ENCODE measurements around the gene TMPO.
"Not testable (repeated sequence)": the region's sequence is repeated elsewhere in the genome, so short reads cannot be mapped to it uniquely, and the experiment has no call there.

TMPO gene

DNA sequence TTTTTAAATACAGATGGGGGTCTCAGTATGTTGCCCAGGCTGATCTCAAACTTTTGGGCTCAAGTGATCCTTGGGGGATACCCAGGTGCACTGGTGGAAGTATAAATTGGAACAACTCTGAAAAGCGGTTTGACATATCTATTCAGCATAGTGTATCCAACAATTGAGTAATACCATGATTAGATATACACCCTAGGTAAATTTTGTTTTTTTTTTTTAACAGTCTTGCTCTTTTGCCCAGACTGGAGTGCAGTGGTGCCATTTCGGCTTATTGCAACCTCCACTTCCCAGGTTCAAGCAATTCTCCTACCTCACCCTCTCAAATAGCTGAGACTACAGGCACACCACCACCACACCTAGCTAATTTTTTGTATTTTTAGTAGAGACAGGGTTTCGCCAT is 46.5 kb downstream of the TMPO start:
- DNase-seq (ENCODE audit: low read depth, low spot score) = no peak

DNA sequence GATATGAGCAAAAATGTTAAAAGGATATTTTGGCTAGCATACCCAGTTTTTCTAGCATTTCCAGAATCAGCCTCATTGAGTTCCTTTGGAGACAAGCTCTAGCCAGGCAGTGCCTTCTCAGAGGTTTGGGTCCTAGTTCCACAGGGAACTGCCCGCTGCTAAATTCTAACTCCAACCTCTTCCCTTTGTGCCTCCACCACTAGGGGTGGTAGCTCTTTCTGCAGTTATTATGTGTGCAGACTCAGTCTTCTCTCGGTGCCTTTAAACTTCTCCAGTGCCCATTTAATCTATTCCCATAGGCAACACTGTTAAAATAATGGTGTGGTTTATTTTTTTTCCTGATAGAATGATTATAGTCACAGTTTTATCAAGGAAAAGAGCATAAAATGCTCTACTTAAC is 56.6 kb downstream of the TMPO start:
- H3K4me3 ChIP-seq (ENCODE audit: low read length) = no peak overlapping the region
- no peak for DNase-seq (ENCODE audit: low read depth, low spot score)

More for the DNA sequence above, 46.5 kb downstream of the TMPO start:
- no peak overlapping the region for H3K4me3 ChIP-seq (ENCODE audit: low read length)

DNA sequence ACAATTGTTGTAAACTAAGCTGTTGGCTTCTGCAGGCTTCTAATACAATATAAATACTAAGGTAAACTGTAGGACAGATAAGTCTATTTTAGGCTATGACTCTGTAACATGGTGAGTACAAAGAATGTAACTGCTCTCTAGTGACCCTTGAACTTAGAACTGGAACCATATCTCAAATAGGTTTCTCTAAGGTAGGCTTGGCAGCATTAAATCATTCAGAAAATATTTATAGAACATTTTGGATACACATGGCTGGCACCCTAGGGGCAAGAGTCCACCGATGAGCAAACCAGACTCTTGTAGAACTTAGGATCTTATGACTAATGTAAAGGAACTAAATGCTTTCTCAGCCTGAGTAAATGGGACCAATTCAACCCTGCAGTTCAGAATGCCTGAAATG is 58.7 kb downstream of the TMPO start:
- no peak for DNase-seq (ENCODE audit: low read depth, low spot score)
- no peak overlapping the region for H3K4me3 ChIP-seq (ENCODE audit: low read length)

DNA sequence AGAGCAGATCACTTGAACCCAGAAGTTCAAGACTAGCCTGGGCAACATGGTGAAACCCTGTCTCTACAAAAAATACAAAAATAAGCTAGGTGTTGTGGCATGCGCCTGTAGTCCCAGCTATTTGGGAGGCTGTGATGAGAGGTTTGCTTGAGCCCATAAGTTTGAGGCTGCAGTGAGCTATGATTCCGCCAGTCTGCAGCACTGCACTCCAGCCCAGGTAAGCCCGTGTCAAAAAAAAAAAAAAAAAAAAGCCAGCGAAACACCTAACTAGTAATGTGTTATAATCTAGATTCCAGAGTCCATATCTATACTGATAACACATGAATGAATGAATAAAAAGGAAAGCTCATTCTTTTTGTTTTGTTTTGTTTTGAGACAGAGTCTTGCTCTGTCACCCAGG is 59.6 kb downstream of the TMPO start:
- H3K4me3 ChIP-seq (ENCODE audit: low read length) = no peak overlapping the region
- DNase-seq (ENCODE audit: low read depth, low spot score) = no peak

DNA sequence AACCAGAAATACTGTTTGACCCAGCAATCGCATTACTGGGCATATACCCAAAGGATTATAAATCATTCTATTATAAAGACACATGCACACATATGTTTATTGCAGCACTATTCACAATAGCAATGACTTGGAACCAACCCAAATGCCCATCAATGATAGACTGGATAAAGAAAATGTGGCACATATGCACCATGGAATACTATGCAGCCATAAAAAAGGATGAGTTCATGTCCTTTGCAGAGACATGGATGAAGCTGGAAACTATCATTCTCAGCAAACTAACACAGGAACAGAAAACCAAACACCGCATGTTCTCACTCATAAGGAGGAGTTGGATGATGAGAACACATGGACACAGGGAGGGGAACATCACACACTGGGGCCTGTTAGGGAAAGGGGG is 61.4 kb downstream of the TMPO start:
- not testable (repeated sequence) for DNase-seq (ENCODE audit: low read depth, low spot score); H3K4me3 ChIP-seq (ENCODE audit: low read length)

DNA sequence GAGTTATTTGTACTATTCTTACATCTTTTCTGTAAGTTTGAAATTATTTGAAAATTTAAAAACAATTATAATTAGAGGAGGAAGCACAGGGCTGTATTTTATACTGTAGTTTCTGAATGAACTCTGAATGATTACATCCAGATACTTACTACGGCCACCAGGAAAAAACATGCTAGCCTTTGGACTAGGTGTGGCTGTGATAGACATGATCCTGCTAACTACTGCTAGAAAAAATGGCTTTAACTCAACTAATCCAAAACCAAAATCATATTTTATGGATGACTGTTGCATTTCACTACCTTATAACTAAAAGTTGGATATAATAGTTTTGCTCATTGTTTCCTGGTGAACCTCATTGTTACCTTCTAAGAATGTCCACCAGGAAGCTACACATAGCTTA is 63.0 kb downstream of the TMPO start:
- DNase-seq (ENCODE audit: low read depth, low spot score) = no peak
- no peak overlapping the region for H3K4me3 ChIP-seq (ENCODE audit: low read length)

DNA sequence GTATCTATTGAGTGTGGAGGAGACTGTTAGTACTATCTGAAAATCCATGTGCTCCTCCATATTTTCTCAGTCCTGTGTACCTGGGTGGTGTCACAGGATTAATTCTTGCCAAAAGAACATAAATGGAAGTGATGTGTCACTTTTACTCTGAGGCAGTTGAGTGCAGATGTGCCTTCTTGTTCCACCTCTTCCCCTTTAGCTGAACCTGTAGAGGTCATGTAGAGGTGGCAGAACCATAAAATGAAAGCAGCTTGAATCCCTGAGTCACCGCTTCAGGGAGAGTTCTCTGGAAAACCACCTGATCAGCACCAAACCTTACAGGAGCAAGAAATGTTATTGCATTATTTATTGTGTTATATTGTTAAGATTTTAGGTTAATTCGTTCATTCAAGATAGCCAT is 63.4 kb downstream of the TMPO start:
- DNase-seq (ENCODE audit: low read depth, low spot score) = no peak
- H3K4me3 ChIP-seq (ENCODE audit: low read length) = no peak overlapping the region

DNA sequence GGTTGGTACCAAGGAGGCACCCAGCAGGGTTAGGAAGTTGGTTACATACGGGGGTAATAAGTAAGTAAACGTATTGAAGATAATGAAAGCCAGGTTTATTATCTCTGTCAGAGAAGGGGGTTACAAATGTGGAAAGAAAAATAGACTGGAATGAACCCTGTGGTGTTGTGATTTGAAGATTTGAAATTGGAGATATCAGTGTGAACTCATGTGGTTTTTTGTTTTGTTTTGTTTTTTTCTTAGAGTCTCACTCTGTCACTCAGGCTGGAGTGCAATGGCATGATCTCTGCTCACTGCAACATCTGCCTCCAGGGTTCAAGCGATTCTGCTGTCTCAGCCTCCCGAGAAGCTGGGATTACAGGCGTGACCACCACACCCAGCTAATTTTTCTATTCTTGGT is 64.0 kb downstream of the TMPO start:
- no peak overlapping the region for H3K4me3 ChIP-seq (ENCODE audit: low read length)
- no peak for DNase-seq (ENCODE audit: low read depth, low spot score)

DNA sequence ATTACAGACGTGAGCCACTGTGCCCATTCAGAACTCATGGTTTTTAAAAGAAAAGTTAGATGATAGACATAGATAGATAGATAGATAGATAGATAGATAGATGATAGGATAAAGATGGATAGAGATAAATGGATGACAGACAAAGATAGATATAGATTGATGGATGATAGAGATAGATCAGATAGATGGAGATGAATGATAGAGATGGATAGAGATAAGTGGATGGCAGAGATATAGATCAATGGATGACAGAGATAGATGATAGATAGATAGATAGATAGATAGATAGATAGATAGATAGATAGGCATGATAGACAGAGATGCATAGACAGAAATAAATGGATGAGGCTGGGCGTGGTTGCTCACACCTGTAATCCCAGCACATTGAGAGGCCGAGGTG is 64.4 kb downstream of the TMPO start:
- DNase-seq (ENCODE audit: low read depth, low spot score) = no peak
- no peak overlapping the region for H3K4me3 ChIP-seq (ENCODE audit: low read length)

DNA sequence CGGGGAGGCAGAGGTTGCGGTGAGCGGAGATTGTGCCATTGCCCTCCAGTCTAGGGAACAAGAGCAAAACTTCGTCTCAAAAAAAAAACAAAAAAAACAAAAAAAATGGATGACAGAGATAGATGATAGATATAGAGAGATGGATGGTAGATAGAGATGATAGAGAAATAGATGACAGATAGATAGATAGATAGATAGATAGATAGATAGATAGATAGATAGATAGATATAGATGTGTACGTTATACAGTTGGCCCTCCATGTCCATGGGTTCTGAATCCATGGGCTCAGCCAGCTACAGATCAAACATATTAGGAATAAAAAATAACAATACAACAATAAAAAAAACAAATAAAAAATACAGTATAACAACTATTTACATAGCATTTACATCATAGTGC is 65.3 kb downstream of the TMPO start:
- DNase-seq (ENCODE audit: low read depth, low spot score) = no peak
- H3K4me3 ChIP-seq (ENCODE audit: low read length) = no peak overlapping the region

DNA sequence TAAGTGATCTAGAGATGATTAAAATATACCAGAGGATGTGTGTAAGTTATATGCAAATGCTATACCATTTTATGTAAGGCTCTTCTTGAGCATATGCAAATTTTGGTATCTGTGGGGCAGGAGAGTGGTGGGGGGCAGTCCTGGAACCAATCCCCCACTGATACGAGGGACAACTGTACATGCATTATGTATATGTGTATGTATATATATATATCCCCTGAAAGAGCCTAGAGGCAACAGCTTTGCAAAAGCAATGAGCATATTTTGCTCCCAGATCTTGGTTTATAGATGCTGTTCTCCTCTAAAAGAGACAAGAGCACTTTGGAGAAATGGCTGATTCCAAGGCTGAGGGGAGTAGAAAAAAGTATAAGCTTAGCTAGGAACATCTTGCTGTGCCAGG is 65.7 kb downstream of the TMPO start:
- no peak overlapping the region for H3K4me3 ChIP-seq (ENCODE audit: low read length)
- DNase-seq (ENCODE audit: low read depth, low spot score) = no peak

DNA sequence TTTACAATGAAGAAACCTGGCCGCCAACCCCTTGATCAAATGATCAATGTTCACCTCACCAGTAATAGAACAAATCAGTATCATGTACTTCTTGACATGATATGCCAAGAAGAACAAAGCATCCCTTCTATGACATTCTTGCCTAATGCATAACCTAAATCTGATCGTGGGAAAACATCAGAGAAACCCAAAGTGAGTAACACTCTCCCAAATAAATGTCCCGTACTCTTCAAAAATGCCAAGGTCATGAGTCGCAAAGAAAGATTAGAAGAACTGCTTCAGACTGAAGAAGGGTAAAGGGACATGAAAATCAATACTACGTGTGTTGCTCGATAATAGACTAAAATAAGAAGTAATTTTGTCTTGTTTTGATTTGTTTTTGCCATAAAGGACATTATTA is 66.7 kb downstream of the TMPO start:
- no peak for DNase-seq (ENCODE audit: low read depth, low spot score)
- H3K4me3 ChIP-seq (ENCODE audit: low read length) = no peak overlapping the region

DNA sequence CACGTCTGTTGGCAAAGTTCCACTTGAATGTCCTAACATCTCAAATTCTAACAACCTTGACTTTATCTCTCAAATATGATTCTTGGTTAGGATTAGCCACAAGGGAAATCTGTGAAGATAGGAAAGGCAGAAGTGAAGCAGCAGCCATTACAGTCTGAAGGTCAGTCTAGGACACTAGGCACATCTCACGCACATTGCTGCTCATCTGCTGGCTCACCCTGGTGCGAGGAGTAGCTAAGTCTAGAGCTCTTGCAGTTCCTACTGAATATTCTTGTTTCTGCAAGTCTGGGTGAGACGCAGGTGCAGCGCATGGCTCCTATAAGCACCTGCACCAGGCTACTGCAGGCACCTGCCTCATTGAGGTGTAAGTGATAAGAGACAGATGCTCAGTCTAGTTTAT is 71.7 kb downstream of the TMPO start:
- no peak overlapping the region for H3K4me3 ChIP-seq (ENCODE audit: low read length)
- DNase-seq (ENCODE audit: low read depth, low spot score) = no peak

DNA sequence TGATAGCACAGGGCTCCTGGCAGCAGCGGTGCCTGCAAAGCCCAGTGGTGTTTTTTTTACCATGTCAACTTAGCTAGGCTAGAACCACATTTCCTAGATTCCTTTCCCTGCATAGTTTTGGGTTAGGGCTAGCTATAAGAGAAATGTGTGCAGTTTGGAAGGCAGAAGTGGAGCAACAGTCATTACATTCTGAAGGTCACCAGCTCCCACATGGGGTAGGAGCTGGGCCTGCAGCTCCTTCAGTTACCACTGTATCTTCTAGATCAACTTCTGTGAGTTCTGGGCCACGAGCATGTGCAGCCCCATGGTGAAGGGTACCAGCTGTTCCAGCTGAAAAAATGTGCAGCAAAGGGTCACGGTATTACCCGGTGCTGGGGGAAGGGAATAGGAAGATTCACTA is 75.8 kb downstream of the TMPO start:
- DNase-seq (ENCODE audit: low read depth, low spot score) = no peak

DNA sequence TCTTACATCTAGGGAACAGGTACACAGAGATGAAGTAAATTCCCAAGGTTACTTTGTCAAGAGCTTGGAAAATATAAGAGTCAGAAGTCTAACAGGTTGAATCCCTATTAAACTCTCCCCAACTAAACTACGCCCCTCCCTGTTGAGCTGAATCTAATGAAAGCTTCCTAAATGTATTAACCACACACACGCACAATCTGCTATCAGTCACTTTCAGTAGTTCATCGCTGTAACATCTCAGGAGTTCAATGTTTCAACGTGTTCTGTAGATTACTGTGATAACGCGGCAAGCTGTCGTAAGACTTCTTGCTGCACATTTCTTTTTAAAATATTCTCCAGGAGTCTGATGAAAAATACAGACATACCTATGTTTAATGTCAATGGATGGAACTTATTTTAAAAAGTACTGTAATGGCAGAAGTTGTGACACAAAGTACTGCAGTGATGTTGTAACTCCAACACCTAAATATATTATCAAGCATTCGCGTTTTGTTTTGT is 77.5 kb downstream of the TMPO start:
- peak overlapping the region; percentile 99 for H3K4me3 ChIP-seq (ENCODE audit: low read length)
- no peak for DNase-seq (ENCODE audit: low read depth, low spot score)

More for the DNA sequence above, 75.8 kb downstream of the TMPO start:
- no peak overlapping the region for H3K4me3 ChIP-seq (ENCODE audit: low read length)

DNA sequence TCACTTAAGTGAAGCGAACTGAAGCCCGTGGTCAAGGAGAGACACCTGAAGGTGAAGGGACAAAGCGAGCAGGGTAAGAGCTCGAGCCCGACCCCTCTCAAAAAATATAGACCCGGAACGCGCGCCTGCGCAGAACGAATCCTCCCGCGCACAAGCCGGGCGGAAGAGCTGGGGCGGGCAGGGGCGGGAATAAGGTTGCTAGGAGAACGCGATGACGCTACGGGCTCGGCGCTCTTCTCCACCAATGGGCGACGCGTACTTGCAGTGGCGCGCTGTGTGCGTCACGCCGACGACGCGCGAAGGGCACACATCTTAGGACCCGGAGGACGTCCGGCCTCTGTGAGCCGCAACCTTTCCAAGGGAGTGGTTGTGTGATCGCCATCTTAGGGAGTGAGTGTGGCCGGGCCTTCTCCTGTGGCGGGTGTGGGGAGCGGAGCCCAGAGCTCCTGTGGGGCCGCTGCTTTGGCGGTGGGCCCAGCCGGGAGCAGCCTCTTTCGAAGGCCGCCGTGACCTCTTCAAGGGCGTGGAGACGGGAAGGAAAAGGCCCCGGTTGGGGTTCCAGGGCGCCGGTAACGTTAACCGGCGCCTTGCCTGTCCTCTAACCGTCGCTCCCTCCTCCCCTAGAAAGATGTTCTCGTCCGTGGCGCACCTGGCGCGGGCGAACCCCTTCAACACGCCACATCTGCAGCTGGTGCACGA is 78.1 kb downstream of the TMPO start, which contains the start of gene SLC25A3:
SLC25A3 (plus strand) TSS at position 336 of the 699 bp plus-strand sequence; CDS start at position 629, 293 bp downstream.
- peak within 1 kb of the TSS; percentile 99 for H3K4me3 ChIP-seq (ENCODE audit: low read length)
- DNase-seq (ENCODE audit: low read depth, low spot score) = peak; percentile 97

DNA sequence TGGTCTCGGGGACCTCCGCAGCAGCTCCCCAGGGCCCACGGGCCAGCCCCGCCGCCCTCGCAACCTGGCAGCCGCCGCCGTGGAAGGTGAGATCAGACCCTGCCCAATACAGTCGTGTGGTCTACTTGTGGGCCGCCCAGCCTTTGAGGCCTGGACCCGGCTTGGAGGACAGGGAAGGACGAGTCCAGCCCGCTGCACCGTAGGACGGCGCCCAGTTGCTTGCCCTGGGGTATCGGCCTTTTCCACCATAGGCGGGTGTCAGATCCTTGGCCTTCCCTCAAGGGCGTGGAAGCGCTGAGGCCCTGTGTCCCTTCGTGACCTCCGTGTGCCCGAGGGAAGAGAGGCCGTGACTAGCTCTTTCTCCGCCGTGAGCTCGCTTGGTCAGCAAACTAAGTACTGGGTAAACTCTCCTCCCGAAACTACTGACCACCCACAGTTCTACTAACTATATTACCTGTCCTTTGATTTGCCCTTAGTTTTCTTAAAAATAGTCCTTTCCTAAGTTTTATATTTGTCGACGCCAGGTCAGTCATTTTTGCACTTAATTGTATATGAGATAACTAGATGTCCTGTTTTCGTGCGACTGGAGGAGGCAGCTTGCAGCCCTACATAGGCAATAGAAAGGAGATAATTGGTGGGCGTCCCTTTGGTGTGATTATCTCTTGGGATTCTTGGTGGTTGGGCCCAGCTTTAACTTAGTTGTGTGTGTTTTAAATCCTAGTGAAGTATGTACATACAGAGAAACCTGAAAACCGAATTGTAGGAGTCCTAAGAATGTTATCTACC is 78.9 kb downstream of the TMPO start:
- H3K4me3 ChIP-seq (ENCODE audit: low read length) = peak overlapping the region; percentile 99
- no peak for DNase-seq (ENCODE audit: low read depth, low spot score)

DNA sequence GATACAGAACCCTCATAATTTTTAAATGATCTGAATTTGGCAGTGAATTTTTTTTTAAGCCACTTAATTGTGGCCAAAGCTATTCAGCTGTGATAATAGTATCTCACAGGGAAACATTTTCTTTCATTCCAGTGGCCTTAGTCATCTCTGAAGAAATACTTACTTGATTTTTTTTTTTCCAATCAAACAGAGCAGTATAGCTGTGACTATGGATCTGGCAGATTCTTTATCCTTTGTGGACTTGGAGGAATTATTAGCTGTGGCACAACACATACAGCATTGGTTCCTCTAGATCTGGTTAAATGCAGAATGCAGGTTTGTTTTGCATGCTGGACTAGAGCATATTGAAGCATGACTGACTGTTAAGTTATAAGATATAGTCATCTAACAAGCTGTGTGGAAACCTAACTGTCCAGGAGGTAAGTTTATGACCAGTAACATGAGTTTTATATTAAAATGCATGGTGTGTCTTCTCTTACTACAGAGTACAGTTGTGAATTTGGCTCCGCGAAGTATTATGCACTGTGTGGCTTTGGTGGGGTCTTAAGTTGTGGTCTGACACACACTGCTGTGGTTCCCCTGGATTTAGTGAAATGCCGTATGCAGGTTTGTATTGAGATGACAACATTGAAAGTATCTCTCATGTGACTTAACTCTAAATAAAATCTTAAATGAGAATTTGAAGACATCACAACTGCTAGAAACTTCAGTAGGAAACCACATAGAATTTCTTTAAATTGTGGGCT is 80.0 kb downstream of the TMPO start:
- peak; percentile 64 for DNase-seq (ENCODE audit: low read depth, low spot score)
- H3K4me3 ChIP-seq (ENCODE audit: low read length) = peak overlapping the region; percentile 99

DNA sequence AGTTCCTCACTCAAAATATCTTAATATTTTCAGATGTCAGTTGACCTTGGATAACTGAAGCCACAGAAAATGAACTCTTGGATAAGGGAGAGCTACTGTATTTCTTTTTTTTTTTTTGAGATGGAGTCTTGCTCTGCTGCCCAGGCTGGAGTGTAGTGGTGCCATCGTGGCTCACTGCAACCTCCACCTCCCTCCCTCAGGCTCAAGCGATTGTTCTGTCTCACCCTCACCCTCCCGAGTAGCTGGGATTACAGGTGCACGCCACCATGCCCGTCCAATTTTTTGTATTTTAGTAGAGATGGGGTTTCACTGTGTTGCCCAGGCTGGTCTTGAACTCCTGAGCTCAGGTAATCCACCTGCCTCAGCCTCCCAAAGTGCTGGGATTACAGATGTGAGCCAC is 81.9 kb downstream of the TMPO start:
- H3K4me3 ChIP-seq (ENCODE audit: low read length); DNase-seq (ENCODE audit: low read depth, low spot score): not testable (repeated sequence)

Measured in Jurkat, Clone E6-1 (cell line).